GM12891 (cell line): Measurements from ENCODE around the gene PDS5A.

Experiments
- POLR2A ChIP-seq: IDR thresholded peaks from 2 replicates; pipeline ENCODE4 v1.6.1; 2011; ENCODE audit warnings: low read depth, low read length, control low read depth
- POLR2AphosphoS5 ChIP-seq: IDR thresholded peaks from 2 replicates; pipeline ENCODE4 v1.6.1; 2011; ENCODE audit warnings: low read depth, low read length, control low read depth
- POU2F2 ChIP-seq: IDR thresholded peaks from 2 replicates; pipeline ENCODE4 v1.6.1; 2011; ENCODE audit warnings: low read depth, mild to moderate bottlenecking, control low read depth, low read length, moderate library complexity
- SPI1 ChIP-seq: IDR thresholded peaks from 2 replicates; pipeline ENCODE4 v1.6.1; 2011; ENCODE audit warnings: low read depth, low read length, control low read depth
- TAF1 ChIP-seq: IDR thresholded peaks from 2 replicates; pipeline ENCODE4 v1.6.1; 2011; ENCODE audit warnings: low read depth, low read length, control low read depth

DNA sequence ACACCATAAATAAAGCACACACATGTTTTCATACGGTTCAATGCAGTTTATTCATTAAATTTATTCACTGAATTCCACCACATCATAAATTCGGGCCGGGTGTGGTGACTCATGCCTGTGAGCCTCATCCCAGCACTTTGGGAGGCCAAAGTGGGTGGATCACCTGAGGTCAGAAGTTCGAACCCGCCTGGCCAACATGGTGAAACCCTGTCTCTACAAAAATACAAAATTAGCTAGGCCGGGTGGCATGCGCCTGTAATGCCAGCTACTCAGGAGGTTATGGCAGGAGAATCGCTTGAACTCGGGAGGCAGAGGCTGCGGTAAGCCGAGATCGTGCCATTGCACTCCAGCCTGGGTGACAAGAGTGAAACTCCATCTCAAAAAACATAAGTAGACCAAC, 131.6 kb downstream of the PDS5A start:
- TF ChIP-seq POLR2A (no peak), POLR2AphosphoS5 (no peak), TAF1 (no peak), SPI1 (no peak), POU2F2 (no peak)
